PC-3 (cell line): ENCODE results near the gene UQCRH. TPM values are rescaled to one million over a fixed set of nuclear protein-coding genes. Genes with fewer than 3 reads are reported as not detected.

Source experiments
- ATAC-seq: fragments of 200-7000 bp; cut with Tn5 transposase; 2 replicates; pipeline ENCODE4 v1.9.1; 2020; ENCODE audit warnings: mild to moderate bottlenecking, moderate library complexity
- BruUV-seq: library from RNA; stranded (reverse); fragments of 400-500 nt; replicated peaks from 2 replicates; lab custom pipeline; 2021; lab: Mats Ljungman, UMichigan
- CTCF ChIA-PET: fragments of 300-600 bp; sonication (Branson Sonifier 250); formaldehyde crosslinking; loops from one replicate; lab custom pipeline; 2022; ENCODE audit warnings: antibody characterized with exemption; lab: Charles Lee
- POLR2A ChIA-PET: fragments of 300-600 bp; sonication (Branson Sonifier 250); formaldehyde crosslinking; loops from one replicate; lab custom pipeline; 2022; ENCODE audit warnings: antibody characterized with exemption; ENCODE audit not compliant: unreplicated experiment; lab: Charles Lee
- DNase-seq: peaks from one replicate; pipeline ENCODE4 v3.0.0-alpha.2; 2015
- H2AFZ ChIP-seq: fragments of 300-600 bp; sonication (generic); 2 replicates; pipeline ENCODE4 v1.6.0; 2016; ENCODE audit warnings: antibody characterized with exemption, low read length
- H3F3A ChIP-seq: fragments of 300-600 bp; sonication (generic); one replicate; pipeline ENCODE4 v1.6.0; 2017; ENCODE audit warnings: antibody characterized with exemption, low read length, control low read depth, mild to moderate bottlenecking; ENCODE audit not compliant: unreplicated experiment
- H3K27ac ChIP-seq: fragments of 300-600 bp; sonication (generic); 2 replicates; pipeline ENCODE4 v1.5.1; 2016; ENCODE audit warnings: mild to moderate bottlenecking, low read length
- H3K27me3 ChIP-seq: fragments of 300-600 bp; sonication (generic); 2 replicates; pipeline ENCODE4 v1.6.1; 2016; ENCODE audit warnings: low read length, mixed read lengths
- H3K36me3 ChIP-seq: fragments of 300-600 bp; sonication (generic); 2 replicates; pipeline ENCODE4 v1.6.1; 2016; ENCODE audit warnings: low read depth, mixed run types, low read length, mixed read lengths
- H3K4me1 ChIP-seq: fragments of 300-600 bp; sonication (generic); 2 replicates; pipeline ENCODE4 v1.5.1; 2016; ENCODE audit warnings: low read length; ENCODE audit not compliant: insufficient read depth
- H3K4me2 ChIP-seq: fragments of 300-600 bp; sonication (generic); 2 replicates; pipeline ENCODE4 v1.6.0; 2016; ENCODE audit warnings: low read length
- H3K4me3 ChIP-seq: fragments of 300-600 bp; sonication (generic); 2 replicates; pipeline ENCODE4 v1.5.1; 2016; ENCODE audit warnings: mild to moderate bottlenecking, low read length, mixed read lengths
- H3K79me2 ChIP-seq: fragments of 300-600 bp; sonication (generic); 2 replicates; pipeline ENCODE4 v1.6.1; 2017; ENCODE audit warnings: low read length, mixed read lengths
- H3K9ac ChIP-seq: fragments of 300-600 bp; sonication (generic); 2 replicates; pipeline ENCODE4 v1.6.0; 2016; ENCODE audit warnings: mild to moderate bottlenecking, low read length
- H3K9me2 ChIP-seq: fragments of 300-600 bp; sonication (generic); replicated peaks from 2 replicates; pipeline ENCODE4 v1.6.1; 2016; ENCODE audit warnings: mixed run types, low read length, mixed read lengths
- H3K9me3 ChIP-seq: fragments of 300-600 bp; sonication (generic); 2 replicates; pipeline ENCODE4 v1.6.1; 2016; ENCODE audit warnings: low read length, mixed read lengths
- H4K20me1 ChIP-seq: fragments of 300-600 bp; sonication (generic); 2 replicates; pipeline ENCODE4 v1.6.1; 2016; ENCODE audit warnings: low read length, mixed read lengths
- CTCF ChIP-seq: fragments of 300-600 bp; sonication (generic); conservative IDR thresholded peaks from 2 replicates; pipeline ENCODE4 v1.5.1; 2017; ENCODE audit warnings: antibody characterized with exemption, low read depth, mild to moderate bottlenecking, low read length
- EZH2 ChIP-seq: fragments of 300-600 bp; sonication (generic); IDR thresholded peaks from one replicate; pipeline ENCODE4 v1.6.1; 2017; ENCODE audit warnings: antibody characterized with exemption, mild to moderate bottlenecking, low read length; ENCODE audit not compliant: unreplicated experiment
- EZH2phosphoT487 ChIP-seq: fragments of 300-600 bp; sonication (generic); IDR thresholded peaks from 2 replicates; pipeline ENCODE4 v1.6.1; 2018; ENCODE audit warnings: mild to moderate bottlenecking, antibody characterized with exemption, low read length, borderline replicate concordance
- intact Hi-C: fragments of 100-400 bp; cut with micrococcal nuclease; formaldehyde crosslinking; loops from 2 replicates; pipeline ENCODE4 v1.9.0; 2023
- total RNA-seq: library from RNA; depleted of rRNA; stranded (reverse); fragments of >200 nt; gene quantifications from 2 replicates; pipeline ENCODE4 v1.2.3, GENCODE V29; 2014

Gene UQCRH
- total RNA-seq, 1 experiment from 2014 or later: 885 TPM

- peak overlapping the region; percentile 76 for H3K27ac ChIP-seq
- intact Hi-C loops: loop anchor here (10.0 kb wide), 1 partner anchor 57 kb away; the partner anchor contains the start of gene RAD54L
- H3K27me3 ChIP-seq: no peaks in the 10 kb centered on the region
- CTCF ChIA-PET: no interaction called here
- H2AFZ ChIP-seq: peak overlapping the region; percentile 65
- DNase-seq (no peak), ATAC-seq (peak; percentile 2; the same call in 1 of the 2 replicates)
- no peaks in the 10 kb centered on the region for H3K9me2 ChIP-seq
- H4K20me1 ChIP-seq: peaks cover 26% of the 10 kb centered on the region
- H3K36me3 ChIP-seq: peaks cover 17% of the 10 kb centered on the region
- H3K79me2 ChIP-seq: peaks cover 97% of the 10 kb centered on the region
- peak overlapping the region; percentile 99 for H3K9ac ChIP-seq
- peaks cover 13% of the 10 kb centered on the region for H3K4me1 ChIP-seq
- POLR2A ChIA-PET: no interaction called here
- H3F3A ChIP-seq: no peaks in the 10 kb centered on the region
- BruUV-seq: no TSS peak
- peak overlapping the region; percentile 86 for H3K4me2 ChIP-seq
- no peaks in the 10 kb centered on the region for H3K9me3 ChIP-seq
- peak overlapping the region; percentile 99 for H3K4me3 ChIP-seq
- TF ChIP-seq EZH2 (no peak), CTCF (no peak), EZH2phosphoT487 (no peak)
These were observed 2.1 kb upstream of the UQCRH start for GRCh38 chr1:46301406-46301807.

- ChIA-PET CTCF (no interaction called here), POLR2A (no interaction called here)
- H3K4me3 ChIP-seq: peak overlapping the region; percentile 99
- TF ChIP-seq EZH2phosphoT487: no peak
- TF ChIP-seq CTCF: 0 out of 2 replicates have a peak, but pooled peaks have one; percentile 10
- peak overlapping the region; percentile 86 for H3K4me2 ChIP-seq
- no peaks in the 10 kb centered on the region for H3K9me2 ChIP-seq
- ATAC-seq (peak; percentile 13), DNase-seq (peak; percentile 42)
- H3K27ac ChIP-seq: peak overlapping the region; percentile 76
- peaks cover 19% of the 10 kb centered on the region for H3K4me1 ChIP-seq
- H3K27me3 ChIP-seq: no peaks in the 10 kb centered on the region
- peaks cover 11% of the 10 kb centered on the region for H3K36me3 ChIP-seq
- BruUV-seq: no TSS peak
- H3K79me2 ChIP-seq: peaks cover 97% of the 10 kb centered on the region
- peak overlapping the region; percentile 65 for H2AFZ ChIP-seq
- no peaks in the 10 kb centered on the region for H3K9me3 ChIP-seq
- H4K20me1 ChIP-seq: peaks cover 32% of the 10 kb centered on the region
- H3F3A ChIP-seq: no peaks in the 10 kb centered on the region
- H3K9ac ChIP-seq: peak overlapping the region; percentile 99
- intact Hi-C loops: loop anchor here (10.0 kb wide), 1 partner anchor 57 kb away; the partner anchor contains the start of gene RAD54L
These were observed 1.5 kb upstream of the UQCRH start for GRCh38 chr1:46301808-46302640.
